A549 (cell line): Measurements from ENCODE around the gene ANKRD13A.

Experiments used
- BHLHE40 ChIP-seq: IDR thresholded peaks from 2 replicates; pipeline ENCODE4 v1.6.1; 2012; ENCODE audit warnings: low read depth, low read length, inconsistent platforms
- FOSB ChIP-seq: fragments of 250-450 bp; sonication (Bioruptor Pico); IDR thresholded peaks from 2 replicates; pipeline ENCODE4 v1.5.0; 2020; ENCODE audit warnings: mild to moderate bottlenecking, moderate library complexity
- FOSL2 ChIP-seq, 2 experiments: fragments of 450-650 bp in 1 of 2; fragments of >200 bp in 1 of 2; sonication (Bioruptor Twin) in 1 of 2; formaldehyde crosslinking; IDR thresholded peaks; 2 replicates each; pipeline versions ENCODE4 v1.5.0 to v1.6.1; 2016 to 2020; ENCODE audit warnings: mild to moderate bottlenecking in 1 of 2, moderate library complexity in 1 of 2
- HOXB13 ChIP-seq: fragments of 250-450 bp; sonication (Bioruptor Pico); IDR thresholded peaks from 2 replicates; pipeline ENCODE4 v1.5.0; 2020; ENCODE audit warnings: low read depth, mild to moderate bottlenecking, moderate library complexity
- JUN ChIP-seq, 2 experiments: fragments of >200 bp; sonication (Bioruptor Twin); formaldehyde crosslinking; IDR thresholded peaks; 2 replicates in 1 of 2; 3 replicates in 1 of 2; pipeline ENCODE4 v1.6.1; 2016 to 2017
- NR3C1 ChIP-seq: fragments of >200 bp; sonication (Bioruptor Twin); formaldehyde crosslinking; IDR thresholded peaks from 3 replicates; pipeline ENCODE4 v1.6.1; 2017
- POLR2A ChIP-seq: IDR thresholded peaks from 2 replicates; pipeline ENCODE4 v1.6.1; 2012; ENCODE audit warnings: mild to moderate bottlenecking, low read length
- RAD21 ChIP-seq, 2 experiments: fragments of >200 bp in 1 of 2; sonication (Bioruptor Twin) in 1 of 2; formaldehyde crosslinking in 1 of 2; IDR thresholded peaks in 1 of 2; conservative IDR thresholded peaks in 1 of 2; 2 replicates in 1 of 2; 3 replicates in 1 of 2; pipeline ENCODE4 v1.6.1; 2012 to 2018; ENCODE audit warnings: inconsistent platforms in 1 of 2
- RCOR1 ChIP-seq: fragments of 150-350 bp; IDR thresholded peaks from 2 replicates; pipeline ENCODE4 v1.6.1; 2014; ENCODE audit warnings: antibody characterized with exemption, low read length, low read depth
- SREBF2 ChIP-seq: fragments of 450-650 bp; IDR thresholded peaks from 2 replicates; pipeline ENCODE4 v1.6.1; 2014; ENCODE audit warnings: mild to moderate bottlenecking, moderate library complexity
- TF ChIP-seq, protein P1 (sequence below): fragments of >200 bp; sonication (Bioruptor Twin); formaldehyde crosslinking; IDR thresholded peaks from 3 replicates; pipeline ENCODE4 v1.5.1; 2016
- TF ChIP-seq, protein P2 (sequence below): fragments of 200-600 bp; sonication (generic); IDR thresholded peaks from 2 replicates; pipeline ENCODE4 v1.6.1; 2016; ENCODE audit warnings: antibody characterized with exemption, mild to moderate bottlenecking, moderate library complexity
- TF ChIP-seq, protein P3 (sequence below): fragments of 250-450 bp; sonication (Bioruptor Pico); IDR thresholded peaks from 2 replicates; pipeline ENCODE4 v1.5.0; 2021; ENCODE audit warnings: mild to moderate bottlenecking, moderate library complexity, borderline replicate concordance

DNA sequence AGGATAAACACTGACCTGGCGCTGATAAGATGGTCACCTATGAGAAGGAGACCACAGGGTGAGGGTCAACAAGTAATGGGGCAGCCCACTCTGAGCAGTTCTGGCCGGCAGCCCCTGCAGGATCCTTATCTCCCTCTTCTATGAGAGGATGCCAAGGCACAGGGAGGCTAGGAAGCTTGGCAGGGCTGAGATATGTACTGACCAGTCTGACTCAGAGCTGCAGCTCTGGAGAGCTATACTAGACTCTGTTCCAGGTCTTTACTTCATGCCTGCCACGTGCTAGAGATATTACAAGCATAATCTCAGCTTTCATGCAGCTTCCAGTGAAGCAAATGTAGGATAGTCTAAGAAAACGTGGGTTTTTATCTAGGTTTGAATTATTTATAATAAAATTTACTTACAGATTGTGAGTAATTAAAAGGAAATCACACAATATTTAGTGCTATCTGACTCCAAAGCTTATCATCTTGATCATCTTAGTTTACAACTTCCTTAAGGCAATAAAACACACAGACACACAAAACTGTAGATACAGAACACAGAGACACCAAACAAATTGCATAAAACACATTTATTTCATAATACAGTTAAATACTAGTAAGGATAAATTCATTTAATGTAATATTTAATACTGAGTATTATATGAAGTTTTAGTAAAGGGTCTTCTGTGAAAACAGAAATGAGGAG, 35.3 kb upstream of the ANKRD13A start:
- no peak for TF ChIP-seq NR3C1
- TF ChIP-seq FOSL2 (IDR thresholded peaks at IDR 0.05) = no peak
- no peak for TF ChIP-seq FOSL2 (CRISPR knock-in tag; IDR thresholded peaks at IDR 0.05)
- TF ChIP-seq, protein P1, sequence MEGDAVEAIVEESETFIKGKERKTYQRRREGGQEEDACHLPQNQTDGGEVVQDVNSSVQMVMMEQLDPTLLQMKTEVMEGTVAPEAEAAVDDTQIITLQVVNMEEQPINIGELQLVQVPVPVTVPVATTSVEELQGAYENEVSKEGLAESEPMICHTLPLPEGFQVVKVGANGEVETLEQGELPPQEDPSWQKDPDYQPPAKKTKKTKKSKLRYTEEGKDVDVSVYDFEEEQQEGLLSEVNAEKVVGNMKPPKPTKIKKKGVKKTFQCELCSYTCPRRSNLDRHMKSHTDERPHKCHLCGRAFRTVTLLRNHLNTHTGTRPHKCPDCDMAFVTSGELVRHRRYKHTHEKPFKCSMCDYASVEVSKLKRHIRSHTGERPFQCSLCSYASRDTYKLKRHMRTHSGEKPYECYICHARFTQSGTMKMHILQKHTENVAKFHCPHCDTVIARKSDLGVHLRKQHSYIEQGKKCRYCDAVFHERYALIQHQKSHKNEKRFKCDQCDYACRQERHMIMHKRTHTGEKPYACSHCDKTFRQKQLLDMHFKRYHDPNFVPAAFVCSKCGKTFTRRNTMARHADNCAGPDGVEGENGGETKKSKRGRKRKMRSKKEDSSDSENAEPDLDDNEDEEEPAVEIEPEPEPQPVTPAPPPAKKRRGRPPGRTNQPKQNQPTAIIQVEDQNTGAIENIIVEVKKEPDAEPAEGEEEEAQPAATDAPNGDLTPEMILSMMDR = no peak
- TF ChIP-seq HOXB13 (CRISPR knock-in tag) = no peak
- no peak for TF ChIP-seq POLR2A
- no peak for TF ChIP-seq SREBF2
- TF ChIP-seq FOSB (CRISPR knock-in tag) = no peak
- no peak for TF ChIP-seq RCOR1
- no peak for TF ChIP-seq RAD21 (conservative IDR thresholded peaks at IDR 0.05 in 1 of 2, IDR thresholded peaks at IDR 0.05 in 1 of 2)
- TF ChIP-seq, protein P2, sequence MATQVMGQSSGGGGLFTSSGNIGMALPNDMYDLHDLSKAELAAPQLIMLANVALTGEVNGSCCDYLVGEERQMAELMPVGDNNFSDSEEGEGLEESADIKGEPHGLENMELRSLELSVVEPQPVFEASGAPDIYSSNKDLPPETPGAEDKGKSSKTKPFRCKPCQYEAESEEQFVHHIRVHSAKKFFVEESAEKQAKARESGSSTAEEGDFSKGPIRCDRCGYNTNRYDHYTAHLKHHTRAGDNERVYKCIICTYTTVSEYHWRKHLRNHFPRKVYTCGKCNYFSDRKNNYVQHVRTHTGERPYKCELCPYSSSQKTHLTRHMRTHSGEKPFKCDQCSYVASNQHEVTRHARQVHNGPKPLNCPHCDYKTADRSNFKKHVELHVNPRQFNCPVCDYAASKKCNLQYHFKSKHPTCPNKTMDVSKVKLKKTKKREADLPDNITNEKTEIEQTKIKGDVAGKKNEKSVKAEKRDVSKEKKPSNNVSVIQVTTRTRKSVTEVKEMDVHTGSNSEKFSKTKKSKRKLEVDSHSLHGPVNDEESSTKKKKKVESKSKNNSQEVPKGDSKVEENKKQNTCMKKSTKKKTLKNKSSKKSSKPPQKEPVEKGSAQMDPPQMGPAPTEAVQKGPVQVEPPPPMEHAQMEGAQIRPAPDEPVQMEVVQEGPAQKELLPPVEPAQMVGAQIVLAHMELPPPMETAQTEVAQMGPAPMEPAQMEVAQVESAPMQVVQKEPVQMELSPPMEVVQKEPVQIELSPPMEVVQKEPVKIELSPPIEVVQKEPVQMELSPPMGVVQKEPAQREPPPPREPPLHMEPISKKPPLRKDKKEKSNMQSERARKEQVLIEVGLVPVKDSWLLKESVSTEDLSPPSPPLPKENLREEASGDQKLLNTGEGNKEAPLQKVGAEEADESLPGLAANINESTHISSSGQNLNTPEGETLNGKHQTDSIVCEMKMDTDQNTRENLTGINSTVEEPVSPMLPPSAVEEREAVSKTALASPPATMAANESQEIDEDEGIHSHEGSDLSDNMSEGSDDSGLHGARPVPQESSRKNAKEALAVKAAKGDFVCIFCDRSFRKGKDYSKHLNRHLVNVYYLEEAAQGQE = no peak
- TF ChIP-seq, protein P3, sequence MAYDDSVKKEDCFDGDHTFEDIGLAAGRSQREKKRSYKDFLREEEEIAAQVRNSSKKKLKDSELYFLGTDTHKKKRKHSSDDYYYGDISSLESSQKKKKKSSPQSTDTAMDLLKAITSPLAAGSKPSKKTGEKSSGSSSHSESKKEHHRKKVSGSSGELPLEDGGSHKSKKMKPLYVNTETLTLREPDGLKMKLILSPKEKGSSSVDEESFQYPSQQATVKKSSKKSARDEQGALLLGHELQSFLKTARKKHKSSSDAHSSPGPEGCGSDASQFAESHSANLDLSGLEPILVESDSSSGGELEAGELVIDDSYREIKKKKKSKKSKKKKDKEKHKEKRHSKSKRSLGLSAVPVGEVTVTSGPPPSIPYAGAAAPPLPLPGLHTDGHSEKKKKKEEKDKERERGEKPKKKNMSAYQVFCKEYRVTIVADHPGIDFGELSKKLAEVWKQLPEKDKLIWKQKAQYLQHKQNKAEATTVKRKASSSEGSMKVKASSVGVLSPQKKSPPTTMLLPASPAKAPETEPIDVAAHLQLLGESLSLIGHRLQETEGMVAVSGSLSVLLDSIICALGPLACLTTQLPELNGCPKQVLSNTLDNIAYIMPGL (CRISPR knock-in tag) = no peak
- TF ChIP-seq BHLHE40 = no peak
- no peak for TF ChIP-seq JUN (IDR thresholded peaks at IDR 0.05)
